Kasumi-1 (cell line): Measurements from ENCODE around the gene TWIST2.

Experiments
- DNase-seq, 2 experiments: peaks; one replicate each; lab custom pipeline; 2025; lab: John Stamatoyannopoulos, UW

The TWIST2 gene

DNA sequence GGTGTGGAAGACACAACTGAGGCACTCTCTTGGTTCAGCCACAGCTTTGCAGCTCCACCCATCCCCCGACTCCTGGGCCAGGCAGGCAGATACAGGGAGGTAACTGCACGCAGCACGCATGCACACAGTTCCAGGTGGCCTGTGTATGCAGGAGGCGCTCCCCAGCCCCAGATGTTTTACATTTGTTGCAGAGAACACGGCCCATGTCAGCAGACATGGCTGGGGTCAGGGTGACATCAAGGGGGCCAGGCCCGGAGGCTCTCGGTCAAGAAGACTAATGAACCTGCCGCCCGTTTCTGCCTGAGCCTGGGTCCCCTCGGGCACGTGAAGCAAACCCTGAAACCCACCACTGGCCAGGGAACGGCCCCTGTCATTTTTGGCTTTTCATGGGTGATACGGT lies 57.3 kb downstream of the TWIST2 start:
- no peak for DNase-seq

DNA sequence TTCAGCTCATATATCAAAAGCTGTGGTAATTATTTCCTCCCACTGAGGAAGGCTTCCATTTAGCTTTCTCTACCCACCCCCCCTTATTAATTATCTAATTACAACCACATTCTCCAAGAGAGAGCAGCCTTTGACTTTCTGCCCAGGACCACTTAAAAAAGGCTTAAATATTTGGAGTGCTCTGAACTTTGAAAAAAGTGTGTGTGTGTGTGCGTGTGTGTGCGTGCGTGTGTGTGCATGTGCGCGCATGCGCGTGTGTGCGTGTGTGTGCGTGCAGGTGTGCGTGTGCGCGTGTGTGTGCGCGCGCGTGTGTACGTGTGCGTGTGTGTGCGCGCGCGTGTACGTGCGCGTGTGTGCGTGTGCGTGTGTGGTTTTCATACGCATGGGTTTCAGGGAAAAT lies 57.8 kb downstream of the TWIST2 start:
- no peak for DNase-seq

DNA sequence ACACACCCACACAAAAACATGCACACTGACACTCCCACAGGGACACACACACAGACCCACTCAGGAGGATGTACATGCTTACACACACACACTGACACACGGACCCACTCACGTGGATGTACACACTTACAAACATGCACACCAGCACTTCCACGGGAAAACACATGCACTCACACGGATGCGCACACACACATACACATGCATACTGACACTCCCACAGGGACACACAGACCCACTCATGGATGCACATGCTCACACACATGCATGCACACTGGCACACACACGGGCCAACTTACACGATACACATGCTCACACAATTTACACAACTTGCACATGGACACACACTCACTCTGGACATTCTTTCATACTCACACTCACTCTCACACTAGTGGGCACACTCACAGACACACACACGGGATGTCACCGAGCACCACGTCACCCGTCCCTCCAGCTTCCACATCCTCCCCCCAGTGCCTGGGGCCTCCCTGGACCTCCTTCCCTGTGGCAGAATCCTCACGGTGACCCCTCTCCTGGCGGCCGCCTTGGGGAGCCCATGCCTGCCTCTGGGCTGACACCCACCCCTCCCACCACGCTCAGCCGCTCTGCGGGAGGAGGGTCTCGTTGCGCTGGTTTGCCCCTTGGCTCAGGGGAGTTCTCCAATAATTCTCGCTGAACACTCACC lies 58.5 kb downstream of the TWIST2 start:
- no peak for DNase-seq

GRCh38 chr2:238906936-238907716 lies 59.2 kb downstream of the TWIST2 start:
- no peak for DNase-seq

DNA sequence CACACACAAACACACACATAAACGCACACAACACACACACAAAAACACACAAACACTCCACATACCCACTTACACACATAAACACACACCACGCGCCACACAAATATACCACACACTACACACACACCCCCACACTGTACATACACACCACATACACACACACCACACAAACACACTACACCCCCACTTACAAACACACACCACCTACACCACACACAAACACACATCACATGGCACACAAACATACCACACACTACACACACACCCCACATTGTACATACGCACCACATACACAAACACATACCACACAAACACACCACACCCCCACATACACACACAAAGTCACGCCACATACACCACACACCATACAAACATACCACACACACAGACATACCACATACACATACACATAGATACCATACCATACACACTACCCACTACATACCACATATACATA lies 59.9 kb downstream of the TWIST2 start:
- DNase-seq = no peak

- DNase-seq = no peak
Observed at GRCh38 chr2:238908960-238909951, 61.4 kb downstream of the TWIST2 start.

- no peak for DNase-seq
Observed at GRCh38 chr2:238910751-238911351, 63.0 kb downstream of the TWIST2 start.

GRCh38 chr2:238911376-238912227 lies 63.7 kb downstream of the TWIST2 start:
- no peak for DNase-seq

DNA sequence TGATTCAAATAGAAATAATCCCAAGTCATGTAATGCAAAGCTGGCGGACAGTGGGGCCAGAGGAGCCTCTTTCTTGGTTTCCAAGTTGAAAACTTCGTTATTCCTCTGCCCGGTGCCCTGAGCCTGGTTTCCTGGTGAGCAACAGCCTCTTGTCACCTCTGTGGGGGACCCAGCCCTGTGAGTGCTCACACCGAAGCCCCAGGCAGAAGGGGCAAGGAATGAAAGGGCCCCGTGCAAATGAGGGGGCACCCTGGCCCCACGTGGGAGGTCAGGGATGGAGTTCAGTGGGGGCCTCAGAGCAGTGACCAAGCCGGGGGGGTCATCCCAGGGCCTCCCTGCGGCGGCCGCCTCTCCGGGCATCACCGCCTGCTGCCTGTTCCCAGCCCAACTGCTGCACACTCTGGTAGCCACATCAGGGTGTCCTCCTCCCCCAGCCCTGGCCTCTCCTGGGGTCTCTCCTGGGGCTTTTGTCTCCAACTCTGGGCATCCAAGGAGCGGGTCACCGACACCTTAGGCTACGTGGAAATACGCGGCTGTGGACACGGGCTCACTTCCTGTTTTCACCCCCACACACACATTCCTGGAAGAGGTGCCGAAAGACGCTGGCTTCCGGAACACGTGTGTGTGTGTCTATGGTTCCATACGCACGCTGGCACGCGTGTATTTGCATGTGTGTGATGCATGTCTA lies 64.5 kb downstream of the TWIST2 start:
- DNase-seq = no peak

DNA sequence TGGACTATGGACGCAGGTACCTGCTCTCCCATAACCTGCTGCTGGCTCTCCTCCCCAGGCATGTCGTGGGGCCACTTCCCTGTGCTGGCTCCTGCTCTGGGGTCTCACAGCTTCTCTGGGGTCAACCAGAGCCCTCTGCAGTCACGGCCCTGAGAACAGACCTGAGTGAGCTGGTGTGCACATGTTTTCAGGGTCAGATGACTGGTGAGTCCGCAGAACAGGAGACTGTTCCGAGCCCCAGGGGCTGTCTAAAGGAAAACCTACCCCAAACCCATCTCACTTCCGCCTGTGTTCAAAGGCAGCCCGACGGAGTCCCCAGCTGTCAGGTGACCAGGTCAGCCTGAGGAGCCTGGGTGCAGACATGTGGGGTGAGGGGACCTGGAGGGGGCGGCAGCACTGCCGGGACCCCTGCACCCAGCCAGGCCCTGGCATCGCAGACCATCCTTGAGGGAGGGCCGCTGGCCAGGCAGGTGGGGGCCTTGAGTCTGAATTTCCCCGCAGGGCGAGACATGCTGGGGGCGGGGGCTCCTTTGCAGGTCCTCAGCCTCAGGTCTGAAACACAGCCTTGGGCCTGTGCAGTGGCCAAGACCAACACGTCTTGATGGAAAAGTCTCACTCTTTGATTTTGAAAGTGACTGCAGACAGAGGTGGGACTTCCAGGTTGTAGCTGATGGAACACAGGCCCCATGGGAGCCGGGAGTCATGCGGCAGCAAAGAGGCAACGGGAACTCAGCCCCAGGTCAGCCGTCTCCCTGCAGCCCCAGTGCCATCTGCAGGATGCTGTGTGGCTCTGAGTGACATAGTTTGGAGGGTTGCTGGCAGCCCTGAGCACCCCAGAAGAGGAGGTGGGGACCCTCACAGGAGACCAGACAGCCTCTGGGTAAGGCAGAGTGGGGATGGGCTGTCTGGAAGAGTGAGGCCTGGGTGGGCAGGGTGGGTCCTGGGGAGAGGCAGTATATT lies 65.3 kb downstream of the TWIST2 start:
- DNase-seq = no peak

- DNase-seq = no peak
Observed at GRCh38 chr2:238913931-238914647, 66.2 kb downstream of the TWIST2 start.

- no peak for DNase-seq
Observed at GRCh38 chr2:238914648-238915015, 66.7 kb downstream of the TWIST2 start.

DNA sequence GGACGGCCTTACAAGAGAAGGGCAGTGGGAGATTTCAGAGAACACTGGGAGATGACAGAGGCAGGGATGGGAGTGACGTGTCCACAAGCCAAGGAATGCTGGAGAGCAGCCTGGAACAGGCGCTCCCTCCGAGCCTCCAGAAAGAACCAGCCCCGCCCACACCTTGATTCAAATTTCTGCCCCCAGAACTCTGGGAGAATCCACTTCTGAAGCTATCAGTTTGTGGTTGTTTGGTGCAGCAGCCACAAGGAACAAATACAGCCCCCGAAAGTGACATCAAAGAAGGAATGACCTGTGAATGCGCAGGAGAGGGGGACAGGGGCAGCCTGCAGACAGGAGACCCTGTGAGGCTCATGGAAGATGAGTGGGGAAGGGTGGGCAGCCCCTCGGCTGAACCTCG lies 67.3 kb downstream of the TWIST2 start:
- no peak for DNase-seq

- DNase-seq = no peak
Observed at GRCh38 chr2:238915596-238915995, 67.7 kb downstream of the TWIST2 start.

DNA sequence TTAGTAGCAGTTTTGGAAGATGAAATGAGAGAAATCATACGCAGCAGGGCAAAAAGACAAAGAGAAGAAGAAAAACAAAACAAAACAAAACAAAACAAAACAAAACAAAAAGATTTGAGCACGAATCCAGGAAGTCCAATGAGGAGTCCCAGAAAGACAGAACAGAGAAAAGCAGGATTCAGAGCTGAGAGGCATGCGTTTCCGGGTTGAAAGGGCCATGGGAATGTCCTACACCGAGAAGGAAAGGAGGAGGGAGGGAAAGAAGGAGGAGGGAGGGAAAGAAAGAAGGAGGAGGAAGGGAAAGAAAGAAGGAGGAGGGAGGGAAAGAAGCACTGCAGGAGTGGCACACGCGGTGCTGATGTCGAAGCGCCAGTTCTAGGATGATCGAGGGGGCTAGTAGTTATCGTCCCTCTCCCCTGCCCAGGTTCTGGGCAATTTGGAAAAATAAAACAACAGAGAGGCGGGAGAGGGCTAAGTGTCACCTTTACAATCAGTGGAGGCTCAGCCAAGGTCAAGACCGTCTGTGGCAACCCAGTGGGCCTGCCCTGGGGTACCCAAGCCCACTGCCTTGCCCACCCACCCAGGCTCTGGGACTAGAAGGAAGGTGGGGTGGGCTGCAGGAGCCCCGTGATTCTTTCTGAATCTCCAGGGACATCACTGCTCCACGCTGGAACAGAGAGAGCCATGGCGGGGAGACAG lies 68.4 kb downstream of the TWIST2 start:
- no peak for DNase-seq

- no peak for DNase-seq
Observed at GRCh38 chr2:238916875-238917590, 69.1 kb downstream of the TWIST2 start.

DNA sequence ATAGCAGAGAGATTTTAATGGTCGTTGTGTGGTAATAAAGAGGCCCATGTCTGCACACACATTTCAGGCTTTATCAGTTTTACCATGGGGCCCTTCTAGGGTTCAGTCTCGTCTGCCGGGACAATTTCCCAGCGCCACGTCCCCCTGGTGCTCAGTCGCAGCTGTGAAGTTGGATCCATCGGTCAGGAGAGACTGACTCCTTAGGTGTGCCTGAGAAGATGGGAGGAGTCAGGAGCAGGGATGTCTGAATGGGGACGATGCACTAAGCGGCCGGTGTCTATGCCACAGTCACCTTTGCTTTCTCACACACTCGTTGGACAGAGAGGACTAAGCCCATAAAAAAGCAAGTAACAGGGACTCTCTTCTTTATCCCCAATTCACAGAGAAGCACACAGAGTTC lies 71.4 kb downstream of the TWIST2 start:
- no peak for DNase-seq
